ENCODE results near the gene CELF2.

GRCh38 chr10:11255156-11255555 is 237.5 kb downstream of the CELF2 start:
- no peak for TF ChIP-seq POLR2A (IDR thresholded peaks at IDR 0.05)
- no peak for TF ChIP-seq CTCF (IDR thresholded peaks at IDR 0.05)
- no peak for TF ChIP-seq EP300 (IDR thresholded peaks at IDR 0.05)

Data from sigmoid colon (tissue), 4 donors.